ENCODE measurements around the gene F11R.
"Not testable (repeated sequence)": the region's sequence is repeated elsewhere in the genome, so short reads cannot be mapped to it uniquely, and the experiment has no call there.

F11R gene

DNA sequence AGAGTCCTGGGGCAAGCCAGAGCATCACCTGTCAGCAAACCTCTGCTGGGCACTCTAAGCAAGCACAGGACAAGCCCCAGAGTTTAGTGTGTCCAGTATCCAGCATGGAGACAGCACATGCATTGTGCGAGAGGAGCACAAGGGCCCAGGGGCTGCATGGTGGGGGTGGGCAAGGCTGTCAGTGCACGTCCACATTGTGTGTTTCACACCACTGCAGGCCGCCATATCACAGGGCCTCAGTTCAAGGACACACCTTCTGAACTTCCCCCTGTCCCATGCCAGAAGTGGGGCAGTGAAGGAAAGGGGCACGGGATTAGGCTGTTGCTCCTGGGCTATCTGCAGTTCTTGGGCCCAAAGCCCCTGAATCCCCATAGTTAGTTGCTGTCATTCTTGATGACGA is 18.6 kb upstream of the F11R start:
- no peak for DNase-seq

DNA sequence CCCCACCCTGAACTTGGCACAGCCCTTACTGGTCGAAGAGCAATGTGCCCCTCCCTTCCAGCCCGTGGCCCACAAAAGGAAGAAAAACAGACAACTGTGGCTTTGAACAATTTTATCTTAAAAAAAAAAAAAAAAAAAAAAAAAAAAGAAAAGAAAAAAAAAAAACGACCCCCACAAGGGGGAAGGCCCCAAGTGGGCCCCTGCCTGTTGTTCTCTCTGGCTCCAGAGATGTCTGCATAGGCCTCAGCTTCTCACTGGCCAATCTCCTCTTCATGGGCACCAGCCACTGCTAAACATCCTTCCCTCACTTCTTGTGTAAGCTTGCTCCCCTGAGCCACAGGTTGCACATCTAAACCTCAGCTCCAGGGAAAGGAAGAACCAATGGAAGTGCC is 18.2 kb upstream of the F11R start:
- DNase-seq = no peak

DNA sequence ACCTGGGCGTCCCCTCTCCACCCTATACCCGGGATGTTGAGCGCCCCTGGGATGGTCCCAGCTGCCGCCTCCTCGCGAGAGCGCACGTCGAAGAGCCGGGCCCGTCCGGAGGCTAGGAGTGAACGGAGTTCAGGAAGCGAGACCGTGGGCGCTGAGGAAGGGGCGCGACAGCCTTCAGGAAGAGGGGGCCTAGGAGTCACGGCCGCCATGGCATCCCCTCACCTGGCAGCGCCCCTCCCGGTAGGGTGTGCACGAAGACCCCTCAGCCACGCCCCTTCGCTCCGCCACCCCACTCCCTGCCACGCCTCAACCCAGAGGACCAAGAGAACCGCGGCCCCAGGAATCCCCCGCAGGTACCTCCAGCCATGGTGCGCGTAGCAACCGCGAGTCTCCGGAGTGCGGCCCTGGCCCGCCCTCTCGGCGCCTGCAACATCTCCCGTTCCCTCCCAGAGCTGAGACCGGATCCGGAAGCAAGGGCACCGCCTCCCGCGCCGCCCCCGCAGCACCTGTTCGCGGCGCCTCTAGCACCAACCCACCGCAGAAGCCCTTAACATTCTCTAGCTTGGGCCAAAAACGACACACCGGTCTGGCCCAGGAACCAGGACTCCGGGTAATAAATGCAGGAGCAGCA is 17.7 kb upstream of the F11R start, which contains the start of gene TSTD1:
TSS of gene TSTD1 (minus strand) at position 442 of the 631 bp plus-strand sequence. CDS start at position 367, 75 bp downstream.
- DNase-seq = peak; percentile 23

DNA sequence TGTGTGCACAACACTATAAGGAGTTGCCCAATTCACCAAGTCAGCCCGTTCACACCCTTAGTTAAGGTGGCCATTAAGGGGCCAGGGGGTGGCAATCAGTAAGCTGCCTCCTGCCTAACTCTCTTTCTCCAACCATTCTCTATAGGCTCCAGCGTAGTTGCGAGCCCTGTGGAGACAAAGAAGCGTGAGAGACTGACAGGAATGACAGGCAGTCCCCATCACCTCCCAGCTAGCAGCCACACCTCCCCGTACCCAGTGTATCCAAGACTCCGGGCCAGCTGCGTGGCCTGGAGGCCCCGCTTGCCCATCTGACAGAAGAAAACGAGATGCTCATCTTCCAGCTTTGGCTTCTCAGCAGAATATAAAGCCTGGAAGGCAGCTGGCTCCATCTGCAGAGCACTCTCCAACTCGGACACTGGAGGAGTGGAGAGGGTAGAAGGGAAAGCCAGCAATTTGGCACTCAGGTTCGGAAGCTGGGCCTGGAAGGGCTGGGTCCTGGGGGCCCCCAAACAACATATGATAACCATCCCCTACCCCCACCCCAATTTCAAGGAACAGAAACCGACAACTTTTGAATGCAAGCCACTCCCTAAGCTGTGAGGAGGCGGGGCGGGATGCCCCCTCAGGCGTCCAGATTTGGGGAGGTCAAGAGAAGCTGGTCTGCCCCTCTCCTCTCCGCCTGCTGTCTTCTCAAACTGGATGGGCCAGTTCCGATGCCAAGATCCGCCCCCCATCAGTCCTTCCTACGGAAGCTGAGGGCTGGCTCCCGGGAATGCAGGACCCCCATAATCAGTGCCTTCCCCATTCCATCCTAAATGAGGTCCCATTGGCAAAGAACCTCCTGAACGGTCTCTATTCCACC is 16.9 kb upstream of the F11R start:
- DNase-seq = no peak

DNA sequence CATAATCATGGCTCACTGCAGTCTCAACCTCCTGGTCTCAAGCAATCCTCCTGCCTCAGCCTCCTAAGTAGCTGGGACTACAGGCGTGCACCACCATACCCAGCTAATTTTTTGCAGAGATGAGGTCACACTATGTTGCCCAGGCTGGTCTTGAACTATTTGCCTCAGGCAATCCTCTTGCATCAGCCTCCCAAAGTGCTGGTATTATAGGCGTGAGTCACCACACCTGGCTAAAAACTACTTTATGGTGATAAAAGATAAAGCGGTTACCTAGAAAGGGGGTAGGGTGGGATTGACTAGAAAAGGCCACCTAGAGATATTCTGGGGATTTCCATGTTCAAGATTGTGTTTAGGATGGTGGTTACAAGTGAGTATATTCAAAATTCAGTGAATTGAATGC is 12.8 kb upstream of the F11R start:
- no peak for DNase-seq

DNA sequence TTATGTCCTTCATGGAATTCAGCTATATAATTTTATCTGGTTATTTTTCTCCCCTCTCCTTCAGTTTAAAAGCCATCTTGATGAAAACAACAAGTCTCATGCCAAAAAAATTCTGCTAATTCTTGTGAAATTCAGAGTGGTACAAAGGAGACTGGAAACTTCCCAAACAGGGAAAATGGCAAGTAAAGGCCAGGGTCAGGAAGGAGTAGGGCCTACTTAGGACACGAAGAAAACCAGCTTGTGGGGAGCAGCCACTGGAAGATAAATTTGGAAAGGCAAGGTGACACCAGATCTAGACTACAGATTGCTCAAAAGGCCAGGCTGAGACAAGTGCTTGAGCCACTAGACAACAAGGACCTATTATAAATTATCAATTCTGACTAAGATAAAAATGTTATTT is 11.5 kb upstream of the F11R start:
- DNase-seq = no peak

DNA sequence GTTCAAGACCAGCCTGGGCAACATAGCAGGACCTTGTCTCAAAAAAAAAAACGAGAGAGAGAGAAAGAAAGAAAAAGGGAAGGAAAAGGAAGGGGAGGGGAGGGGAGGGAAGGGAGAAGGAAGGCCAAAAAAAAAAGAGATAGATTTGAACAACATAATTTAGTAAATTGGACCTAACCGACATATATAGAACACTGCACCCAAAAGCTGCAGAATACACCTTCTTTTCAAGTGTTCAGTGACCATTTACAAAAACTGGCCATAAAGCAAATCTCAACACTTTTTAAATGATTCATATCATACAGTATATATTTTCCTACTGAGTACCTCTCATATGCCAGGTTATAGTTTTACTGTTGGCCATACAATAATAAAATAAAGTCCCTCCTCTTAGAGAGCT is 10.9 kb upstream of the F11R start:
- no peak for DNase-seq

DNA sequence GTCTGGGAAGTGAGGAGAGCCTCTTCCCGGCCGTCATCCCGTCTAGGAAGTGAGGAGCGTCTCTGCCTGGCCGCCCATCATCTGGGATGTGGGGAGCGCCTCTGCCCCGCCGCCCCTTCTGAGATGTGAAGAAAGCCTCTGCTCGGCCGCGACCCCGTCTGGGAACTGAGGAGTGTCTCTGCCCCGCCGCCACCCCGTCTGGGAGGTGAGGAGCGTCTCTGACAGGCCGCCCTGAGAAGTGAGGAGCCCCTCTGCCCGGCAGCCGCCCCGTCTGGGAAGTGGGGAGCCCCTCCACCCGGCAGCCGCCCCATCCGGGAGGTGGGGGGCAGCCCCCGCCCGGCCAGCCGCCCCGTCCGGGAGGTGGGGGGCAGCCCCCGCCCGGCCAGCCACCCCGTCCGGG is 8.5 kb upstream of the F11R start:
- DNase-seq = not testable (repeated sequence)

DNA sequence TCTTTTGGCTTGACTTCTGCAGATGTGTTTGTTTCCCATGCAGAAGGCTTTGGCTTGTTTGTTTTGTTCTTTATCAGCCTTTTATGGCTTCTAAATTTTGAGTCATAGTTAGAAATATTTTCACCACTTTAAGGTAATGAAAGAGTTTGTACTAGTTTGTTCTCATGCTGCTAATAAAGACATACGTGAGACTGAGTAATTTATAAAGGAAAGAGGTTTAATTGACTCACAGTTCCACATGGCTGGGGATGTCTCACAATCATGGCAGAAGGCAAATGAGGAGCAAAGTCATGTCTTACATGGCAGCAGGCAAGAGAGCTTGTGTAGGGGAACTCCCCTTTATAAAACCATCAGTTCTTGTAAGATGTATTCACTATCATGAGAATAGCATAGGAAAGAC is 6.0 kb upstream of the F11R start:
- DNase-seq = not testable (repeated sequence)

DNA sequence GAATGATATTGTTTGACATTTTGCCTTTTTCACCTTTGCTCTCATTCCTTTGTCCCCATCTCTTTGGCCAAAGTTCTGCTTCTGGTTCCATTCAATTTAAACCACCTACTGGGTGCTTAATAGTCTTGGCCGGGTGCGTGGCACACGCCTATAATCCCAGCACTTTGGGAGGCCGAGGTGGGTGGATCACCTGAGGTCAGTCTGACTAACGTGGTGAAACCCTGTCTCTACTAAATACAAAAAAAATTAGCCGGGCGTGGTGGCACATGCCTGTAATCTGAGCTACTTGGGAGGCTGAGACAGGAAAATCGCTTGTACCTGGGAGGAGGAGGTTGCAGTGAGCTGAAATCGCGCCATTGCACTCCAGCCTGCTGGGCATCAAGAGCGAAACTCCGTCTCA is 1.5 kb upstream of the F11R start:
- not testable (repeated sequence) for DNase-seq

DNA sequence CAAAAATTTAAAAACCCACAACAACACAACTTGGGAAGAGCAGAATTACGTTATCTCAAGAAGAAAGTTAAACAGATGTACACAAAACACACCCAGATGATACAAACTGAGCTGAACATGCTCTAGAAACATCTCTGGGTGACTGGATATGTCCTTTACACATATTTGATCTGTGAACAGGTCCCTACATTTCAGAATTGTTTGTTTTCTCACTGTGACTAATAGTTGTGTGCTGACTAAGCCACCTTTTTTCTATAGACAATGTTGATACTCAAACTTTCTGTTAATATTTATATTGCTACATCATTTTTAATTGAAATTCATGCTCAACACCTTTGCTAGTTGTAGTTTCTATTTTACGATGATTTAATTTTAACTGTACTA is 1.0 kb upstream of the F11R start:
- no peak for DNase-seq

DNA sequence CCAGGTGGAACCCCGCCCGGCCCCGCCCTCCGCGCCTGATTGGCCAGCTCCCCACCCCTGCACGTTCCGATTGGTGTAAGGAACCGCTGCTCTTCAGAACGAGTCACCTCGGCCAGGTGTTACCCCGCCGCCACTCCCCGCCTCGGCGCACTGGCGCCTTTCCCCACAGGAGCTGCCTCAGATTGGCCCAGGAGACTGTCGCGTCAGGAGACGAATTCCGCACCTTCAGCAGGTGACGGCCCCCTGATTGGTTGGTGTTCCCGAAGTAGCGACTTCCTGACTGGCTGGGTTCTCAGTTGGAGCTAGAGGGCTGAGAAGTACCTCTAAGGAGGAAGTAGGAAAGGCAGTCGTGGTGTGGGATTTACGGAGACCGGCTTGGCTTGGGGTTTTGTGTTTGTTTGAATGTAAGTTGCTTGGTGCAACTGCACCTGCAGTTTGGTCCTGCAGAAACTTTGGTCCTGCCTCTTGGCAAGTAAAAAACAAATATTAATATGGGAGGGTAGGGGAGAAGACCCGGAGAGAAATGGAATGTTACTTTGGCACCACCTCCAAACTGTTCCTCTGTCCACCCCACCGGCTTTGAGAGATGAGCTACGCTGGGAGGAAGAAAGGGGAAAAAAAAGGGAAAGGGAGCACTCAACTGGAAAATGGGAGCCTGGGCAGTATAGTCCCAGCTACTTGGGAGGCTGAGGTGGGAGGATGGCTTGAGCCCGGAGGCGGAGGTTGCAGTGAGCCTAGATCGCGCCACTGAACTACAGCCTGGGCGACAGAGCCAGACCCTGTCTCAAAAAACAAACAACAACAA is 415 bp upstream of the F11R start:
- no peak for DNase-seq

DNA sequence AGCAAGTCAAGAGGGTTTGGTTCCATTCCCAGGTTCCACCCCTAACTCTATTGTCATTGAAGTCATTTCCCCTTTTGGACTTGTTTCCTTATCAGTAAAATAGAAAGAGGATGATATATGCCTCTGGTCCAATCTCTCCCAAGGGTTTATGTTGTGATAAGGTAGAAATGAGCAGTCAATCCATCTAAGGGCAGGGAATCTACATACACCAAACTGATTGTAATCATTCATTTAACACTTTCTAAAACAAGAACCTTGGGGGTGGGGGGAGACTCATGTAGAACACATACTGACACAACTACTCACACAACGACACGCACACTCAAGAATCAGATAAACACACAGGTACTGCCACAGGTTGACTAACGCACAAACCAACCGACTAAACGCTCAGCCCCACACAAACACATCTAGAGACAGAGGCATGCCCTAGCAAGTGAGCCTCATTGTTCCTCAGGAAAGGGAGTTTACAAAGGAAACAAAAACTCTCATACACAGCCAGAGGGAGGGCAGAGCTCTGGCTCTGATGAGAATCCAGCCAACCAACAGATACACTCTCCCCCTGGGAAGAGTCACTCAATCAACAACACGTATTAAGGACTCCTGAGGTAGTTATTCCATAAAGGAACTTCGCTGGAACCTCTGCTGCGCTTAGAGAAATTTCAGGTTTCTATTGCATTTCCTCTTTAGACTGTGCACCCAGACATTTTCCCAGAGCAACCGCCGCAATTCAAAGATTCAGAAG is 1.0 kb downstream of the F11R start:
- no peak for DNase-seq

DNA sequence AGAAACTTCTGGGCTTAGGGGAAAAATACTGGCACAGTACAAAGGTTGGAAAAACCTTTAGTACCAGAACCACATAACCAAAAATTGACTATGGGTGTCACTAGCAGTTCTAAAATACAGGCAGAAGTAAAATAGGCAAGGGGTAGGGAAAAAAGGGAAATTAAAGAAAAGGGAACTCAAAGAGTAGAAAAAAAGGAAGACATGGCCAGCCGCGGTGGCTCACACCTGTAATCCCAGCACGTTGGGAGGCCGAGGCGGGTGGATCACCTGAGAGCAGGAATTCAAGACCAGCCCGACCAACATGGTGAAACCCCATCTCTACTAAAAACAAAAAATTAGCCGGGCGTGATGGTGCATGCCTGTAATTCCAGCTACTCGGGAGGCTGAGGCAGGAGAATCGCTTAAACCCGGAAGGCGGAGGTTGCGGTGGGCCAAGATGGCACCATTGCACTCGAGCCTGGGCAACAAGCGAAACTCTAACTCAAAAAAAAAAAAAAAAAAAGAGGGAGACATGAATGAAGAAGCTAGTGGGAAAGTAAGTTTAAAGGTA is 1.8 kb downstream of the F11R start:
- DNase-seq = not testable (repeated sequence)

DNA sequence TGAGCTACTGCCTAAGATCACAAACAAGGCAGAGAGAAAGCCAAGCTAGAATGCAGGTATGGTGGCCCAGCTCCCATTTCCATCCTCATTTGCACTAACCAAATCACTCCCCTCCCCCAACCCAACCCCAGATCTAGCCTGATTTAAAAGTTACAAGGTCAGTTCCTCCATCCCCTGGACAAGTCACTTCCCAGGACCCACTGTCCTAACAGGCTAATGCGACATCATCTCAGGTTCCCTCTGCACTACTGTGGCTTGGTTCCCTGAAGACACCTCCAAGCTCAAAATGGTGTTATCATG is 2.4 kb downstream of the F11R start:
- no peak for DNase-seq

DNA sequence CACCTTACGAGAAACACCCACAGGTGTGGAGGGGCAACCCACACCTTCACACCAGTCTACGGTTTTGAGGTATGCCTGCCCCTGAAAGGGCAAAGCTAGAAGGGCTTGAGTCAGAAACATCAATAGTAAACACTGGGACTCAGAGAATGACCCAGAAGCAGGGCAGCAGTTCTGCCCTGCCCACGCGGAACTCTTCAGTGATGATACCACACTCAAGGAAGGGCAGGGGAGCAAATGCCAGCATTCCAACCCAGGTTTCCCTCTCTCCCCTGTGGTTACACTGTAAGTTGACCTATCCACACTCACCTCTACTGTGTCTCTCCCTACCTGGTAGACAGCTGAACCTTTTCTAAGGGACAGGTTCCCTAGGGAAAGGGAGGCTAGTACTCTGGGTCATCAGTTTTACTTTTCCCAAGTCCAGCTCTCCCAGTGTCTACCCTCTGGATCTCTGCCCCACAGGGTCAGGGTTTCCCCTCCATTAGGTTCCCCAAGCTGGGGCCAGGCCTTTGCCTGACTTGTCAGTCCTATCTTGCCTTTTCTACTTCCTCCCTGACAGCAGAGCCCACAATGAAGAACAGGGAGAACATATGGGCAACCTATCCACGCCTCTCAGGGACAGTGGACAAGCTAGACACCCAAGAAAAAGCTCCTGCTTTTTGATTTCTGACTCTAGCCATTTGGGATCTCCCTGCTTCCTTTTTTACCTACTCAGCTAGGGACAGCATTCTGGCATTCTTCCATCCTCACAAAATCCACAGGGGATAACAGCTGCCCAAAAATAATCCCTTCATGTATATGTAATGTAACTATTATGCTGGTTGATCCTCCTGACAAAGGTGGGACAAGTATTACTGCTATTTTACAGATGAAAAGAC is 3.0 kb downstream of the F11R start:
- no peak for DNase-seq

DNA sequence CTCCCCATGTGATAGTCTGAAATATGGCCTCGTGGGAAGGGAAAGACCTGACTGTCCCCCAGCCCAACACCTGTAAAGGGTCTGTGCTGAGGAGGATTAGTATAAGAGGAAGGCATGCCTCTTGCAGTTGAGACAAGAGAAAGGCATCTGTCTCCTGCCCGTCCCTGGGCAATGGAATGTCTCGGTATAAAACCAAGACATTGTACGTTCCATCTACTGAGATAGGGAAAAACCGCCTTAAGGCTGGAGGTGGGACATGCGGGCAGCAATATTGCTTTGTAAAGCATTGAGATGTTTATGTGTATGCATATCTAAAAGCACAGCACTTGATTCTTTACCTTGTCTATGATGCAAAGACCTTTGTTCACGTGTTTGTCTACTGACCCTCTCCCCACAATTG is 3.8 kb downstream of the F11R start:
- not testable (repeated sequence) for DNase-seq

DNA sequence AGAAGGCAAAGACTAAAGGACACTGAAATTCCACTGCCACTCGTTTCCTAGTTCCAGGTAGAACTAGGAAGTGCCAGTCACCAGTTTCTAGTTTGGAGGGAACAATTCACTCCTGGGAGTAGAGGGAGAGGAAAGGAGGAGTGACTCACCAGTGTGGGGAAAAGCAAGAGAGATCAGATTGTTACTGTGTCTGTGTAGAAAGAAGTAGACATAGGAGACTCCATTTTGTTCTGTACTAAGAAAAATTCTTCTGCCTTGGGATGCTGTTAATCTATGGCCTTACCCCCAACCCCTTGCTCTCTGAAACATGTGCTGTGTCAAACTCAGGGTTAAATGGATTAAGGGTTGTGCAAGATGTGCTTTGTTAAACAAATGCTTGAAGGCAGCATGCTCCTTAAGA is 4.3 kb downstream of the F11R start:
- DNase-seq = not testable (repeated sequence)

DNA sequence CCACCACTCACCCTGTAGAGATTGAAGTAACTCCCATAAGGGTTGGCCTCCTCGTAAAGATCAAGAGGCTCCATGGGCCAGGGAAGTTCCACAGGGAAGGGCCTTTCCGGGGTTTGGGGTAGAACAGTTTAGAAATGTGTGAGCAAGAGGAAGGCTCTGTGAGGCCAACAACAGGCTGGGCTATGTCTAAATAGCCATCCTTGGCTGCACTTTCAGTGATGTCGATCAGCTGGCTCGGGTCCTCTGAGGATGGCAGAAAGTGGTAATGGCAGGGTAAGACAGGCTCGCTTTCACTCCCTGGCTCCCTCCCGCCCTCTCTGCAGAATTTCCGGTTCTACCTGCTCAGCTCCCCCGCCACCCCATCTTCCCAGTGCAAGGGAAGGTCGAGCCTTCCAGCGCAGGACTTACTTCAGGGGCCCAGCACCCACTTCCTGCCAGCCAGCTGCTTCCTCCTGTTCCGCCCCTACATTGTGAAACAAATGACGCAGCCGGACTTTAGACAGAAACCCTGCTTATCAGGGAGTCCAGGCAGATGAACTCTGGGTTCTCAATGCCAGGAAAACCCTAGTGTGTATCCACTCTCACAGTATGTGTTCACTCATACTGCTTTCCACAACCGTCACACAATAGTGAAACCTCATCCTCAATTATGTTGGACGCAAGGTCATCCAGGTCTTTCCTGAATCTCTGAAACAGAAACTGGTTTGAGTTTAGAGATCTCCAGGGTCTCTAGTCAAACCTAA is 7.3 kb downstream of the F11R start:
- DNase-seq = no peak

DNA sequence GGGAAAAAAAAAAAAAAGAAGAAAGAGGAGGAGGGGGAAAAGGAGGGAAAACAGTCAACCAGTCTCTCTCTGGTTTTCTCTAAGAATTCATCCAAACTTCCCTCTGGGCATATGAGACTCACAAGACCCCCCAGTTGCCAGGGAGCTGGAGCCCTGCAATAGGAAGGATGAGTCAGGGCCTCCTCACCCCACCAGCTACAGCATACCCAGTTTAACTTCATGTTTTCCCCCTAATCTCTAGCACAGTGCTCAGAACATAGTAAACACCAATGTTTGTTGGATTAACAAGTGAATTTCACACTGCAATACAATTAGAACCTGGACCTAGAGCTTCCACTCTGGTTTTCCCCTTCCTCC is 7.8 kb downstream of the F11R start:
- DNase-seq = no peak

DNA sequence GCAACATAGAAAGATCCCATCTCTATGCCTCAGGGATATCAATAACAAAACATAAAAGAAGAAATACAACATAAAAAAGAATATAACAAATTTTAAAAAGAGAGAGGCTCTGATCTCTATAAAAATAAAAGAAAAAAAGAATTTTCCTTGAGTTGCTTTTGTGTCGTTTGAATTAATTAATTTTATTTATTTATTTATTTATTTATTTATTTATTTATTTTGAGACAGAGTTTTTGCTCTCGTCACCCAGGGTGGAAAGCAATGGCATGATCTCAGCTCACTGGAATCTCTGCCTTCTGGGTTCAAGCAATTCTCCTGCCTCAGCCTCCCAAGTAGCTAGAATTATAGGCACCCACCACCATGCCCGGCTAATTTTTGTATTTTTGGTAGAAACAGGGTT is 8.5 kb downstream of the F11R start:
- DNase-seq = no peak
